Left ventricle myocardium inferior (tissue), 1 donor: ENCODE data around the gene SLC26A4. TPM values are rescaled to one million over a fixed set of nuclear protein-coding genes. Genes with fewer than 3 reads are reported as not detected.

Source experiments
- DNase-seq: peaks from one replicate; pipeline ENCODE4 v3.0.0-alpha.2; 2020
- H3K27ac ChIP-seq: fragments of 200-600 bp; replicated peaks from 2 replicates; pipeline ENCODE4 v1.8.0; 2021
- H3K27me3 ChIP-seq: fragments of 200-600 bp; 2 replicates; pipeline ENCODE4 v1.8.0; 2021; ENCODE audit warnings: low read depth
- H3K36me3 ChIP-seq: fragments of 200-600 bp; 2 replicates; pipeline ENCODE4 v1.8.0; 2021
- H3K4me1 ChIP-seq: fragments of 200-600 bp; 2 replicates; pipeline ENCODE4 v1.8.0; 2021
- H3K4me3 ChIP-seq: fragments of 200-600 bp; 2 replicates; pipeline ENCODE4 v1.8.0; 2021; ENCODE audit warnings: mild to moderate bottlenecking, moderate library complexity
- H3K9me3 ChIP-seq: fragments of 200-600 bp; replicated peaks from 2 replicates; pipeline ENCODE4 v1.8.0; 2021
- CTCF ChIP-seq: fragments of 200-600 bp; IDR thresholded peaks from 2 replicates; pipeline ENCODE4 v1.8.0; 2021; ENCODE audit warnings: antibody characterized with exemption, mild to moderate bottlenecking, borderline replicate concordance
- intact Hi-C: fragments of 100-400 bp; cut with micrococcal nuclease; formaldehyde crosslinking; loops from one replicate; pipeline ENCODE4 v1.11.0; 2022
- total RNA-seq: library from RNA; stranded (reverse); fragmentation: NEBNext Ultra II Directional; extraction: Animal tissue kit (Norgen Biotek cat#: 25700); gene quantifications from one replicate; pipeline ENCODE4 v1.2.1, GENCODE V29; 2021
- donor health status: DM: no; HTN: yes; CAD: no; lungs with severe emphysema.

The SLC26A4 gene
- total RNA-seq, 1 donor from 2014 or later, result 0.41 TPM

GRCh38 chr7:107680478-107680877, 19.9 kb downstream of the SLC26A4 start:
- Histone ChIP-seq H3K27ac (no peak overlapping the region), H3K4me1 (no peaks in the 10 kb centered on the region), H3K4me3 (no peak overlapping the region), H3K27me3 (no peaks in the 10 kb centered on the region), H3K9me3 (no peaks in the 10 kb centered on the region), H3K36me3 (no peaks in the 10 kb centered on the region)
- no peak for TF ChIP-seq CTCF
- no peak for DNase-seq
- intact Hi-C loops, result no loop called here

GRCh38 chr7:107682886-107683285, 22.3 kb downstream of the SLC26A4 start:
- intact Hi-C loops, result no loop called here
- Histone ChIP-seq H3K27ac (no peak overlapping the region), H3K9me3 (no peaks in the 10 kb centered on the region), H3K4me3 (no peak overlapping the region), H3K27me3 (no peaks in the 10 kb centered on the region), H3K36me3 (no peaks in the 10 kb centered on the region), H3K4me1 (no peaks in the 10 kb centered on the region)
- no peak for TF ChIP-seq CTCF
- no peak for DNase-seq

GRCh38 chr7:107684287-107684686, 23.7 kb downstream of the SLC26A4 start:
- Histone ChIP-seq H3K27ac (peak overlapping the region; percentile 27), H3K4me1 (no peaks in the 10 kb centered on the region), H3K4me3 (no peak overlapping the region), H3K27me3 (no peaks in the 10 kb centered on the region), H3K9me3 (no peaks in the 10 kb centered on the region), H3K36me3 (no peaks in the 10 kb centered on the region)
- no peak for TF ChIP-seq CTCF
- DNase-seq, result no peak
- intact Hi-C loops, result no loop called here

- Histone ChIP-seq H3K27ac (peak overlapping the region; percentile 27), H3K9me3 (no peaks in the 10 kb centered on the region)
These were observed 24.4 kb downstream of the SLC26A4 start for GRCh38 chr7:107684947-107685463.

GRCh38 chr7:107686816-107687387, 26.3 kb downstream of the SLC26A4 start:
- TF ChIP-seq CTCF, result no peak
- H3K4me1 ChIP-seq, result peaks cover 17% of the 10 kb centered on the region
- intact Hi-C loops, result no loop called here

More at GRCh38 chr7:107684947-107685463, 24.4 kb downstream of the SLC26A4 start:
- no peak for TF ChIP-seq CTCF
- intact Hi-C loops, result no loop called here
- Histone ChIP-seq H3K27me3 (no peaks in the 10 kb centered on the region), H3K36me3 (no peaks in the 10 kb centered on the region), H3K4me3 (no peak overlapping the region), H3K4me1 (peaks cover under 1% of the 10 kb centered on the region)
- DNase-seq, result no peak

More at GRCh38 chr7:107686816-107687387, 26.3 kb downstream of the SLC26A4 start:
- H3K27ac ChIP-seq, result no peak overlapping the region
- no peaks in the 10 kb centered on the region for H3K9me3 ChIP-seq
- no peaks in the 10 kb centered on the region for H3K27me3 ChIP-seq
- DNase-seq, result no peak
- no peak overlapping the region for H3K4me3 ChIP-seq
- H3K36me3 ChIP-seq, result no peaks in the 10 kb centered on the region
